ENCODE results near the gene DUSP15. TPM values are rescaled to one million over a fixed set of nuclear protein-coding genes. Genes with fewer than 3 reads are reported as not detected.
"Not testable (repeated sequence)": the region's sequence is repeated elsewhere in the genome, so short reads cannot be mapped to it uniquely, and the experiment has no call there.

DUSP15 gene
- total RNA-seq, result 1 to 10 TPM; 2.9 to 3.6 TPM

- Histone ChIP-seq H3K27ac (peak within 1 kb of the TSS in 3 of 4 donors; percentile 46 to 54 (median 52)), H3K27me3 (no peaks in the 10 kb centered on the region), H3K9me3 (no peaks in the 10 kb centered on the region), H3K36me3 (replicated peaks in 1 of 2; ENCODE audit: insufficient read depth in 1 of 2, low read depth in 2 of 2) (no peaks in the 10 kb centered on the region), H3K4me3 (peak within 1 kb of the TSS; percentile 15 to 51), H3K4me1 (peaks cover 16% of the 10 kb centered on the region)
- TF ChIP-seq, protein P1, sequence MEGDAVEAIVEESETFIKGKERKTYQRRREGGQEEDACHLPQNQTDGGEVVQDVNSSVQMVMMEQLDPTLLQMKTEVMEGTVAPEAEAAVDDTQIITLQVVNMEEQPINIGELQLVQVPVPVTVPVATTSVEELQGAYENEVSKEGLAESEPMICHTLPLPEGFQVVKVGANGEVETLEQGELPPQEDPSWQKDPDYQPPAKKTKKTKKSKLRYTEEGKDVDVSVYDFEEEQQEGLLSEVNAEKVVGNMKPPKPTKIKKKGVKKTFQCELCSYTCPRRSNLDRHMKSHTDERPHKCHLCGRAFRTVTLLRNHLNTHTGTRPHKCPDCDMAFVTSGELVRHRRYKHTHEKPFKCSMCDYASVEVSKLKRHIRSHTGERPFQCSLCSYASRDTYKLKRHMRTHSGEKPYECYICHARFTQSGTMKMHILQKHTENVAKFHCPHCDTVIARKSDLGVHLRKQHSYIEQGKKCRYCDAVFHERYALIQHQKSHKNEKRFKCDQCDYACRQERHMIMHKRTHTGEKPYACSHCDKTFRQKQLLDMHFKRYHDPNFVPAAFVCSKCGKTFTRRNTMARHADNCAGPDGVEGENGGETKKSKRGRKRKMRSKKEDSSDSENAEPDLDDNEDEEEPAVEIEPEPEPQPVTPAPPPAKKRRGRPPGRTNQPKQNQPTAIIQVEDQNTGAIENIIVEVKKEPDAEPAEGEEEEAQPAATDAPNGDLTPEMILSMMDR (IDR thresholded peaks at IDR 0.05), result no peak
- peak; percentile 14 to 43 (median 42) for TF ChIP-seq POLR2A (IDR thresholded peaks at IDR 0.05)
- intact Hi-C loops (cut with DNase I), result no loop called here
- ATAC-seq (peak; percentile 82), DNase-seq (peak; percentile 44 to 67 (median 52))
- WGBS, 2 donors, result 1 to 3% methylated on average over 5 to 58 of the region's 80 CpGs
These were observed at the start of gene DUSP15, which contains the start of gene TTLL9 for GRCh38 chr20:31869942-31870725. TSS of gene DUSP15 (minus strand) at chr20:31870527. CDS start at chr20:31870337, 190 bp downstream. TSS of gene TTLL9 (plus strand) at chr20:31870634. CDS start at chr20:31871127, 493 bp downstream.

DNA sequence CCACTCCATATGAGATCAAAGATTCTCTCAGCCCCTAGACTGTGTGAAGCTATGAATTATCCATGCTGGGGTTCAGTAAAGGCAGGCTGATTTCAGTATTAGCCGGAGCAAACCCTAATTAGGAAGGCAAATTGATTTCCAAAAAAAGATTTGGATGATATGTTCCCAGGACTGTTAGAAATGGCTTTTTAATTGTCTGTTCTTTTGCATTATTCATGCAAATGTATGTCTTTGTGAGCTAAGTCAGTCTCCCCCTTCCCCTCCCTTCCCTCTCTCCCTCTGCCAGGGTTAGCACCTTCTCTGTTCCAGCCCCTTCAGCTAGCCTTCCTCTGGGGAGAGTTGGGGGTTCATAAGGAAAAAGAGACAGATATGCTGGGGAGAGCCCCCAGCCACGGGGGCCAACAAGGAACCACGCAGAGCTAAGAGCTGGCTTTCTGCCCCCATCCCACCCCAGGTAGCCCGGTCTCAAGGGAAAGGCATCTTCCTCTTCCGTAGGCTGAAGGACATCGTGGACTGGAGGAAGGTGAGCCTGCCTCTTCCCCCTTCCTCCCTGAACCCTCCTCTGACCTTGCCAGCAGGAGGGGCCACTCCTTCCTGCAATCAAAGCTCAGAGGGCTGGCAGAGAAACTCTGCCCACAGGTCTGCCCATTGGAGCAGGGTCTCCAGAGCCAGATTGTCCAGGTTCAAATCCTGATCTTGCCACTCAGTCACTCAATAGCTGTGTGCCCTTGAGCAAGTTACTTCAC, 49.3 kb upstream of the DUSP15 start:
- H3K36me3 ChIP-seq (replicated peaks in 1 of 2; ENCODE audit: insufficient read depth in 1 of 2, low read depth in 2 of 2), result no peaks in the 10 kb centered on the region
- H3K4me3 ChIP-seq, result no peak overlapping the region
- H3K27me3 ChIP-seq, result no peaks in the 10 kb centered on the region
- ATAC-seq (no peak), DNase-seq (no peak)
- no peak for TF ChIP-seq POLR2A (IDR thresholded peaks at IDR 0.05)
- TF ChIP-seq, protein P1 (IDR thresholded peaks at IDR 0.05), result no peak
- no peaks in the 10 kb centered on the region for H3K4me1 ChIP-seq
- H3K27ac ChIP-seq, result no peak overlapping the region
- 38 to 40% methylated on average over 6 of the region's 6 CpGs for WGBS, 2 donors
- intact Hi-C loops (cut with DNase I), result no loop called here
- no peaks in the 10 kb centered on the region for H3K9me3 ChIP-seq

DNA sequence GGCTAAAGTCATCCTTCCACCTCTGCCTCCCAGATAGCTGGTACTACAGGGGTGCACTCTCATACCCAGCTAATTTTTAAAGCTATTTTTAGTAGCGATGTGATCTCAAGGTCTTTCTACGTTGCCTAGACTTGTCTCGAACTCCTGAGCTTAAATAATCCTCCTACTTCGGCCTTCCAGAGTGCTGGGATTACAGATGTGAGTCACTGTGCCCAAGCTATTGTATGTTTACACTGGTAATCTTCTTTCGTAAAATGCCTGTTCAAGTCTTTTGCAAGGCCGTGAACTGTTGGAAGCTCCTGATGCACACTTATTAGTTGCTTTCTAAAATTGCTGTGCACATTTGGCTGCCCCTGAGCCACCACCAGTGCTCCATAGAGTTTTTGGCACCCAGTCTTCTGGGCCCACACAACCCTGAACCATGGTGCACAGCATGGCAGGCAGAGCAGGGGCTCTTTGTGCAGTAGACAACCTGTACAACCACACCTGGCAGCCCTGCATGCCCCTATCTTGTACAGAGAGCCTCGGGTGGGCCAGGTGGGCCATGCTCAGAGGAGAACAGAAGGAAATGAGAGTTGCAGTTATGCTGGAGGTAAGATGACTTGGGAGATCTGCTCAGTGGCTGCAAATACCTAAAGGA, 48.3 kb upstream of the DUSP15 start:
- H3K36me3 ChIP-seq (replicated peaks in 1 of 2; ENCODE audit: insufficient read depth in 1 of 2, low read depth in 2 of 2), result no peaks in the 10 kb centered on the region
- no peak for ATAC-seq
- TF ChIP-seq, protein P1 (IDR thresholded peaks at IDR 0.05), result no peak
- no peak for TF ChIP-seq POLR2A (IDR thresholded peaks at IDR 0.05)
- H3K27me3 ChIP-seq, result no peaks in the 10 kb centered on the region
- DNase-seq, result no peak
- 53 to 59% methylated on average over 7 of the region's 7 CpGs for WGBS, 2 donors
- intact Hi-C loops (cut with DNase I), result no loop called here
- no peaks in the 10 kb centered on the region for H3K4me1 ChIP-seq
- H3K4me3 ChIP-seq, result no peak overlapping the region
- no peaks in the 10 kb centered on the region for H3K9me3 ChIP-seq
- no peak overlapping the region for H3K27ac ChIP-seq

GRCh38 chr20:31917962-31918412, 47.7 kb upstream of the DUSP15 start:
- H3K36me3 ChIP-seq (replicated peaks in 1 of 2; ENCODE audit: insufficient read depth in 1 of 2, low read depth in 2 of 2); H3K9me3 ChIP-seq; H3K4me1 ChIP-seq; H3K27me3 ChIP-seq; intact Hi-C loops (cut with DNase I); DNase-seq; H3K4me3 ChIP-seq; ATAC-seq; H3K27ac ChIP-seq: not testable (repeated sequence)
- WGBS, 2 donors, result 6 to 8% methylated on average over 7 of the region's 7 CpGs

DNA sequence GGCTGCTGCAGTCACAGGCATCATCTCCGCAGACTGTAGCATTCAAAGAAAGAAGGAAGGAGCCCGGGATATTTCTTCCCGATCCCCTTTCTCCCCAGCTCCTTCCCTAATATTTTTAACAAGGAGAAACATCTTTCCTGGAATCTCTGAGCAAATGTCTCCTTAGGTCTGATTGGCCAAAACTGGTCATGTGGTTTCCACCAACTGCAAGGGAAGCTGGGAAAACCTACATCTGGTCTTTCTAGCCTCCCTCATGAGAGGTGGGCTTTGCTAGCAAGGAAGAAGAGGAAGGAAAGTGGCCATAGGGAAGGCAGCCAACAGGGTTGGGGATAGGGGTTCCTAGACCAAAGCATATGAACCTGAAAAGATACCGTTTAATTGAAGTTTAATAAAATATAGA, 46.4 kb upstream of the DUSP15 start:
- Histone ChIP-seq H3K9me3 (no peaks in the 10 kb centered on the region), H3K27me3 (no peaks in the 10 kb centered on the region), H3K4me1 (no peaks in the 10 kb centered on the region), H3K4me3 (no peak overlapping the region), H3K27ac (no peak overlapping the region), H3K36me3 (replicated peaks in 1 of 2; ENCODE audit: insufficient read depth in 1 of 2, low read depth in 2 of 2) (no peaks in the 10 kb centered on the region)
- intact Hi-C loops (cut with DNase I), result no loop called here
- TF ChIP-seq, protein P1 (IDR thresholded peaks at IDR 0.05), result no peak
- no peak for TF ChIP-seq POLR2A (IDR thresholded peaks at IDR 0.05)
- ATAC-seq, result no peak
- 83 to 84% methylated on average over 4 of the region's 4 CpGs for WGBS, 2 donors
- no peak for DNase-seq

Measured in body of pancreas (tissue), 4 donors.